GM06990 (cell line): Measurements from ENCODE around the gene VAX1.

ENCODE experiments used
- DNase-seq: peaks from one replicate; pipeline ENCODE4 v3.0.0-alpha.2; 2011; ENCODE audit not compliant: insufficient read length; ENCODE audit errors: extremely low read depth
- H3K27me3 ChIP-seq: replicated peaks from 2 replicates; pipeline ENCODE4 v1.6.0; 2011; ENCODE audit warnings: low read length; ENCODE audit not compliant: control insufficient read depth, insufficient read depth
- H3K36me3 ChIP-seq: 2 replicates; pipeline ENCODE4 v1.5.1; 2011; ENCODE audit warnings: low read length; ENCODE audit not compliant: control insufficient read depth, insufficient read depth
- H3K4me3 ChIP-seq: replicated peaks from 2 replicates; pipeline ENCODE4 v1.5.1; 2011; ENCODE audit warnings: low read depth, mild to moderate bottlenecking, control low read depth, low read length
- CTCF ChIP-seq: IDR thresholded peaks from 2 replicates; pipeline ENCODE4 v1.5.1; 2011; ENCODE audit warnings: low read length, control low read depth, mild to moderate bottlenecking, inconsistent platforms; ENCODE audit not compliant: insufficient read depth, poor library complexity, severe bottlenecking

Gene VAX1

GRCh38 chr10:117164592-117165537, 26.8 kb upstream of the VAX1 start:
- DNase-seq: no peak
- TF ChIP-seq CTCF: no peak
- H3K27me3 ChIP-seq: no peaks in the 10 kb centered on the region; the same call in 1 of the 2 replicates
- H3K4me3 ChIP-seq: no peak overlapping the region
- no peaks in the 10 kb centered on the region for H3K36me3 ChIP-seq

GRCh38 chr10:117163954-117164548, 26.0 kb upstream of the VAX1 start:
- TF ChIP-seq CTCF: no peak
- Histone ChIP-seq H3K27me3 (no peaks in the 10 kb centered on the region; the same call in 1 of the 2 replicates), H3K4me3 (no peak overlapping the region), H3K36me3 (no peaks in the 10 kb centered on the region)
- no peak for DNase-seq

- TF ChIP-seq CTCF: no peak
- DNase-seq: no peak
- no peaks in the 10 kb centered on the region for H3K36me3 ChIP-seq
- H3K4me3 ChIP-seq: no peak overlapping the region
- no peaks in the 10 kb centered on the region; the same call in 1 of the 2 replicates for H3K27me3 ChIP-seq
These were observed 25.2 kb upstream of the VAX1 start for GRCh38 chr10:117163061-117163953.

- no peak for TF ChIP-seq CTCF
- H3K27me3 ChIP-seq: no peaks in the 10 kb centered on the region; the same call in 1 of the 2 replicates
- no peaks in the 10 kb centered on the region for H3K36me3 ChIP-seq
- no peak overlapping the region for H3K4me3 ChIP-seq
- no peak for DNase-seq
These were observed 24.3 kb upstream of the VAX1 start for GRCh38 chr10:117162093-117163060.
